ENCODE results near the gene SLC2A2.

DNA sequence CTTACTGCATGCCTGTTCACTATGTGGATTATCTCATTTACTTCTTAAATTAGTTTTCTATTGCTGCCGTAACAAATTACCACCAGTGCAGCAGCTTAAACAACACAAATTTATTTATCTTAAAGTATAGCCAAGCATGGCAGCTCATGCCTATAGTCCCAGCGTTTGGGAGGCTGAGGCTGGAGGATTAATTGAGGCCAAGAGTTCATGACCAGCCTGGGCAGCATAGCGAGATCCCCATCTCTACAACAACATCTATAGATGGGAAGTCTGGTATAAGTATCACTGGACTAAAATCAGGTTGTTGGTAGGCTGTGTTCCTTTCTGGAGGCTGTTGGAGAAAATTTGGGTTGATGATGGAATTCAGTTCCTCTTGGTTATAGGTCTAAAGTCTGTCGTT lies 5.1 kb downstream of the SLC2A2 start:
- TF ChIP-seq, protein P1, sequence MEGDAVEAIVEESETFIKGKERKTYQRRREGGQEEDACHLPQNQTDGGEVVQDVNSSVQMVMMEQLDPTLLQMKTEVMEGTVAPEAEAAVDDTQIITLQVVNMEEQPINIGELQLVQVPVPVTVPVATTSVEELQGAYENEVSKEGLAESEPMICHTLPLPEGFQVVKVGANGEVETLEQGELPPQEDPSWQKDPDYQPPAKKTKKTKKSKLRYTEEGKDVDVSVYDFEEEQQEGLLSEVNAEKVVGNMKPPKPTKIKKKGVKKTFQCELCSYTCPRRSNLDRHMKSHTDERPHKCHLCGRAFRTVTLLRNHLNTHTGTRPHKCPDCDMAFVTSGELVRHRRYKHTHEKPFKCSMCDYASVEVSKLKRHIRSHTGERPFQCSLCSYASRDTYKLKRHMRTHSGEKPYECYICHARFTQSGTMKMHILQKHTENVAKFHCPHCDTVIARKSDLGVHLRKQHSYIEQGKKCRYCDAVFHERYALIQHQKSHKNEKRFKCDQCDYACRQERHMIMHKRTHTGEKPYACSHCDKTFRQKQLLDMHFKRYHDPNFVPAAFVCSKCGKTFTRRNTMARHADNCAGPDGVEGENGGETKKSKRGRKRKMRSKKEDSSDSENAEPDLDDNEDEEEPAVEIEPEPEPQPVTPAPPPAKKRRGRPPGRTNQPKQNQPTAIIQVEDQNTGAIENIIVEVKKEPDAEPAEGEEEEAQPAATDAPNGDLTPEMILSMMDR (IDR thresholded peaks at IDR 0.05), result no peak
- no peak for TF ChIP-seq POLR2A (IDR thresholded peaks at IDR 0.05)
- no peak for TF ChIP-seq POLR2AphosphoS5 (IDR thresholded peaks at IDR 0.05; ENCODE audit: insufficient read depth in 1 of 2, low read depth in 1 of 2)
